Measurements from ENCODE around the gene MEF2C. TPM values are rescaled to one million over a fixed set of nuclear protein-coding genes. Genes with fewer than 3 reads are reported as not detected.

MEF2C gene
- total RNA-seq, 1 donor from 2014 or later: 51.4 TPM

DNA sequence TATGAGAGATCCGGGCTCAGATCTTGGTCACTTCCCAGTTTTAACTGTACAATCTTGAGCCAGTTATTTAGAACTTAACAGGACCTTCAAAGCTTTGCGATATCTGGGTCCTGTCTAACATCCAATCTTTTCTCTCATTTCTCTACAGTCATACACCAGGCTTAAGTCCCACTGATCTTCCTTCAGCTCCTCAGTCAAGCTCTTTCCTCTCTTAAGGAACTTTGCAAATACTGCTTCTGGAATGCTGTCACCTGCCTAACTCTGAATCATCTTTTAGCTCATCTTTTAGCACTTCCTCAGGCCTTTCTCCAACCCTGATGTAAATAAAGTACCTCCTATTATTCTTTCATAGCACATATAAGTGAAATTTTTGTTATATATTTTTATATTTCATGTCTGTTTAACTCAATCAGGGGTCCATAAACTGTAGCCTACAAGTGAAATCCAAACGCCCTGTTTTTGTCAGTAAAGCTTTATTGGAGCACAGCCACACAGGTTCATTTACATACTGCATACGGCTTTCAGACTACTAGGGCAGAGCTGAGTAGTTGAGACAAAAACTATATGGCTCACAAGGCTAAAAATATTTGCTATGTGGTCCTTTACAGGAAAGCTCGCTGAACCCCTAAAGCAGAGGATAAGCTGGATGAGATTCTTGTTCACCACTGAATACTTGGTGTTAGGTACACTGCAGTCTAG is 63.5 kb downstream of the MEF2C start:
- H3K27ac ChIP-seq: no peak overlapping the region
- H3K9me3 ChIP-seq: no peaks in the 10 kb centered on the region
- H3K36me3 ChIP-seq: peaks cover 12% of the 10 kb centered on the region
- no peak overlapping the region for H3K4me3 ChIP-seq
- DNase-seq (no peak), ATAC-seq (no peak)
- intact Hi-C loops (cut with DNase I): no loop called here
- H3K27me3 ChIP-seq: no peaks in the 10 kb centered on the region
- TF ChIP-seq, protein P1, sequence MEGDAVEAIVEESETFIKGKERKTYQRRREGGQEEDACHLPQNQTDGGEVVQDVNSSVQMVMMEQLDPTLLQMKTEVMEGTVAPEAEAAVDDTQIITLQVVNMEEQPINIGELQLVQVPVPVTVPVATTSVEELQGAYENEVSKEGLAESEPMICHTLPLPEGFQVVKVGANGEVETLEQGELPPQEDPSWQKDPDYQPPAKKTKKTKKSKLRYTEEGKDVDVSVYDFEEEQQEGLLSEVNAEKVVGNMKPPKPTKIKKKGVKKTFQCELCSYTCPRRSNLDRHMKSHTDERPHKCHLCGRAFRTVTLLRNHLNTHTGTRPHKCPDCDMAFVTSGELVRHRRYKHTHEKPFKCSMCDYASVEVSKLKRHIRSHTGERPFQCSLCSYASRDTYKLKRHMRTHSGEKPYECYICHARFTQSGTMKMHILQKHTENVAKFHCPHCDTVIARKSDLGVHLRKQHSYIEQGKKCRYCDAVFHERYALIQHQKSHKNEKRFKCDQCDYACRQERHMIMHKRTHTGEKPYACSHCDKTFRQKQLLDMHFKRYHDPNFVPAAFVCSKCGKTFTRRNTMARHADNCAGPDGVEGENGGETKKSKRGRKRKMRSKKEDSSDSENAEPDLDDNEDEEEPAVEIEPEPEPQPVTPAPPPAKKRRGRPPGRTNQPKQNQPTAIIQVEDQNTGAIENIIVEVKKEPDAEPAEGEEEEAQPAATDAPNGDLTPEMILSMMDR (IDR thresholded peaks at IDR 0.05): no peak
- H3K4me1 ChIP-seq: peaks cover 10% of the 10 kb centered on the region

DNA sequence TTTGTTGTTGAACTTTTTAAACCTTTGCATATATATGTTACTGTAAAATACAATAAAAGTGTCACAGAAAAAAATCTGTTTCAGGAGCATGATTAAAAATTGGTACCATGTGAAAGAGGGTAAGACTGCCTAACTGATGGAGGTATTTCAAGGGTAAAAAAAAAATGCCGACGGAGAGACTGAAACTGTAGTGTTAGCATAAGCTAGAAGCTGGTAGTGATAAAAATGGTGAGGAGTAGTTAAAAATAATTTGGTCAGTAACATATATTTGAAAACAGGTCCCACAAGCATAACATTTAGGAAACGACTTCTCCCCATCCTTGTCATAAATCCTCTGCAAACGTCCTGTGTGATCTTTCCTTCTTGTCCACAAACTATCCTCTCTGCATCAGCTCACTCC is 64.7 kb downstream of the MEF2C start:
- no peak overlapping the region for H3K27ac ChIP-seq
- peaks cover 12% of the 10 kb centered on the region for H3K36me3 ChIP-seq
- no peak for ATAC-seq
- intact Hi-C loops (cut with DNase I): no loop called here
- no peak for DNase-seq
- H3K27me3 ChIP-seq: no peaks in the 10 kb centered on the region
- no peaks in the 10 kb centered on the region for H3K9me3 ChIP-seq
- no peak overlapping the region for H3K4me3 ChIP-seq
- TF ChIP-seq, protein P1 (IDR thresholded peaks at IDR 0.05): no peak
- no peaks in the 10 kb centered on the region for H3K4me1 ChIP-seq

DNA sequence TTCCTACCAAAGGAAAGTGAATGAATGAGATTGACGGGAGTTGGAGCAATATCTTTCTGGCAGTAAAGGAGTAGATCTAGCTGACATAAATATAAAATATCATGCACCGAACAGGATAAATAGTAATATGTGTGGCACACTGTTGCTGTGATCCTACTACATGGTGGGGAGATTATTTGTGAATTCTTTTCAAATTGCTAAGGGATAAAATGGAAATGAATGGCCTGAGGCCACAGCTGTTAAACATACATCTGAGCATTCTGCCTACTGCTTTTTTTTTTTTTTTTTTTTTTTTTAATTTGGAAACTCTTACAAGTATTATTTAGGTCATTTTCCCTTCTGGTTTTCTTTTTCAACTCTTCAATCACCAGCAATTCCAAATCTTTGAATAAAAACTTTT is 66.8 kb downstream of the MEF2C start:
- no peak for ATAC-seq
- Histone ChIP-seq H3K9me3 (no peaks in the 10 kb centered on the region), H3K27ac (no peak overlapping the region), H3K4me3 (no peak overlapping the region), H3K36me3 (no peaks in the 10 kb centered on the region), H3K4me1 (no peaks in the 10 kb centered on the region), H3K27me3 (no peaks in the 10 kb centered on the region)
- no peak for DNase-seq
- TF ChIP-seq, protein P1 (IDR thresholded peaks at IDR 0.05): no peak
- intact Hi-C loops (cut with DNase I): no loop called here

DNA sequence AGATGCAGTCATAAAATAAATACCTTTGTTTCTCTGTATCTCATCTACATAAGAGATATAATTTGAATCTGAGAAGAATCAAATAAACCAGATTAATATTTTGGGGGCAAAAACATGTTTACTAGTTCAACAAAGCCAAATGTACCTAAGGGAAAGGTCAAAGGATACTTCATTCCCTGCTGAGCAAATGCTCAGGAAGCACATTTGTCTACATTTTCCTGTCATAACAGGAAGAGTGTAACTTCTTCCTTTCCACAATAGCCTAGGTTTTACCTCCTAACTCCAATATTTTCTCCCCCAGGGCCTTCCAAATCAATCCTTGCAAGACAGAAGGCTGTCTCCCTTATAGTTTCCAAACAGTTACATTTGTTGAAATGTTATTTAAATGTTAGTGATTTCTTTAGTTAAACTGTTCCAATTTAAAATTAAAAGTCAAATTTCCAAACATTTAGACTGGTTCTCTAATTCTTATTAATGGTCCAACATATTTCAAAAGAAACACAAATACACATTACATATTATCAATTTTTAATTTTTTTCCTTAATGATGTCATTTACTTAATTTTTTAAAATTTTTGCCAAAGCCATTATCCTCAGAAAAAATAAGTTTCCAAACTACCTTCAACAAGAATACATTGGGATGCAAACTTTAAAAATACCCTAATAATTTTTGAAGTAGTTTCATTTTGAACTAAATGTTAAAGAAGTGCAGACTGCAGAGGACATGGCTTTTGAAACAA is 67.8 kb downstream of the MEF2C start:
- Histone ChIP-seq H3K36me3 (no peaks in the 10 kb centered on the region), H3K4me3 (no peak overlapping the region), H3K9me3 (no peaks in the 10 kb centered on the region), H3K4me1 (no peaks in the 10 kb centered on the region), H3K27me3 (no peaks in the 10 kb centered on the region), H3K27ac (no peak overlapping the region)
- TF ChIP-seq, protein P1 (IDR thresholded peaks at IDR 0.05): no peak
- intact Hi-C loops (cut with DNase I): no loop called here
- no peak for ATAC-seq
- DNase-seq: no peak

DNA sequence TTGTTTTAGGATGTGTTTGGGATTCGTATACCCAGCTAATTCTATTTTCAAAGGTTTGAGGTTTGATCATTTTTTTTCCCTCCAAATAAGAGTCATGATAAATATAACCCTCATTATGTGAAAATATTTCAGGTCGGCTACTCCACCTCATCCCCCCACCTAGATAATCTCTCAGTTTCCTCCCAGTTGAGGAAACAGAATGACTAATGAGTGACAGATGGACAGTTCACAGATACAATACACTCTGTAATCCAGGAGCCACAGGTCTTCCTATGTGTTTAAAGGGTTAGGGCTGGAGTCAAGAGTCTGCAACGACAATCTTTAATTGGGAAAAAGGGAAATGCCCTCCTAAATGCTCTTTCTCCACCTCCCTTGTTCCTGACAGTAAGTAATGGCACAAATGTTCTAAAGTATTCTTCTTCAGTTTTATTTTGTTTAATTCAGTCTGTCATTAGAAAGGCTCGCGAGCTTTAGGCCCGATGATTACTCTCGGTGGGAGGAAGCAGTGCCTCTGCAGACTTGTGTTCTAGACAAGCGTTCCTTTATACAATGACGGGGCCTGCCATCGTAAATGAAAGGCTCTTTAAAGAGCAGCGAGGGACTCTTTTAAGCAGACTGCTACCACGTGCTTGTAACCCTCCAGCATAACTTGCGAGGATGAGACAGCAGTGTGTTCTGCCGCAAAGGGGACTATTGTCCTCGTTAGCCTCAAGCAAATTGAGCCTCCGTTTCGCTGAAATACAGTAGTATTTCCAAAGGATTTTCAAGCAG is 69.0 kb downstream of the MEF2C start:
- H3K9me3 ChIP-seq: no peaks in the 10 kb centered on the region
- H3K27ac ChIP-seq: no peak overlapping the region
- no peak overlapping the region for H3K4me3 ChIP-seq
- no peaks in the 10 kb centered on the region for H3K27me3 ChIP-seq
- no peaks in the 10 kb centered on the region for H3K4me1 ChIP-seq
- no peak for ATAC-seq
- no peaks in the 10 kb centered on the region for H3K36me3 ChIP-seq
- intact Hi-C loops (cut with DNase I): no loop called here
- DNase-seq: no peak
- TF ChIP-seq, protein P1 (IDR thresholded peaks at IDR 0.05): no peak

All from upper lobe of right lung (tissue), 1 donor.